Heart left ventricle (tissue), 16 donors: ENCODE data around the gene RBBP5. TPM values are rescaled to one million over a fixed set of nuclear protein-coding genes. Genes with fewer than 3 reads are reported as not detected.
A peak's percentile ranks its signal among the peaks of the same experiment; 100 is the strongest.

ENCODE experiments used
- ATAC-seq, 4 donors: fragments of 200-7000 bp; cut with Tn5 transposase; one replicate each; pipeline ENCODE4 v1.9.1; 2020 to 2022; ENCODE audit warnings: moderate library complexity in 4 of 4, mild to moderate bottlenecking in 3 of 4, moderate number of reproducible peaks in 1 of 4
- DNase-seq, 5 donors: peaks; one replicate each; pipeline ENCODE4 v3.0.0-alpha.2; 2020
- H3K27ac ChIP-seq, 12 donors: fragments of 200-600 bp; sonication (generic) in 4 of 12; one replicate each; pipeline versions ENCODE4 v1.5.0 to v1.8.0; 2016 to 2022; ENCODE audit warnings: mild to moderate bottlenecking in 2 of 12
- H3K27me3 ChIP-seq, 9 donors: fragments of 200-600 bp; sonication (generic) in 2 of 9; one replicate each; pipeline versions ENCODE4 v1.5.1 to v1.8.0; 2016 to 2022; ENCODE audit warnings: mild to moderate bottlenecking in 3 of 9
- H3K36me3 ChIP-seq, 9 donors: fragments of 200-600 bp; sonication (generic) in 2 of 9; one replicate each; pipeline versions ENCODE4 v1.5.0 to v1.8.0; 2018 to 2022; ENCODE audit warnings: mild to moderate bottlenecking in 2 of 9
- H3K4me1 ChIP-seq, 12 donors: fragments of 200-600 bp; sonication (generic) in 4 of 12; one replicate each; pipeline versions ENCODE4 v1.5.0 to v1.8.0; 2016 to 2022; ENCODE audit warnings: mild to moderate bottlenecking in 3 of 12
- H3K4me3 ChIP-seq, 12 donors: fragments of 200-600 bp; sonication (generic) in 4 of 12; one replicate each; pipeline versions ENCODE4 v1.5.0 to v1.8.0; 2017 to 2022; ENCODE audit warnings: mild to moderate bottlenecking in 9 of 12, moderate library complexity in 4 of 12
- H3K9me3 ChIP-seq, 12 donors: fragments of 200-600 bp; sonication (generic) in 4 of 12; one replicate each; pipeline versions ENCODE4 v1.5.0 to v1.8.0; 2016 to 2022; ENCODE audit warnings: mild to moderate bottlenecking in 1 of 12
- CTCF ChIP-seq, 12 donors: fragments of 200-600 bp; sonication (generic) in 4 of 12; IDR thresholded peaks; one replicate each; pipeline versions ENCODE4 v1.5.0 to v1.8.0; 2018 to 2022; ENCODE audit warnings: antibody characterized with exemption in 12 of 12, mild to moderate bottlenecking in 5 of 12
- POLR2A ChIP-seq, 2 donors: fragments of 450-650 bp; IDR thresholded peaks; one replicate each; pipeline ENCODE4 v1.6.1; 2017; ENCODE audit warnings: antibody characterized with exemption in 2 of 2, mild to moderate bottlenecking in 2 of 2, moderate library complexity in 2 of 2
- WGBS, 4 donors: extraction: QIAGEN DNeasy Blood & Tissue Kit in 2 of 4; methylation state at CpG; one replicate each; pipeline versions ENCODE4 v1.1.5 to v1.1.7; 2013 to 2018; 5-methylcytosine and 5-hydroxymethylcytosine counted together
- intact Hi-C, 10 donors: fragments of 100-400 bp; cut with DNase I; formaldehyde crosslinking; loops; one replicate each; pipeline versions ENCODE4 v1.11.1 to v1.14.2; 2022
- polyA plus RNA-seq, 2 donors: library from polyadenylated mRNA; stranded (reverse); fragments of 200-250 nt; gene quantifications; one replicate each; pipeline ENCODE4 v1.2.3, GENCODE V29; 2013
- total RNA-seq, 9 donors: library from RNA; depleted of rRNA in 2 of 9; stranded (reverse); fragments of >200 nt in 2 of 9; fragmentation: NEBNext Ultra II Directional in 3 of 9; extraction: Animal tissue kit (Norgen Biotek cat#: 25700) in 3 of 9; gene quantifications; one replicate each; pipeline versions ENCODE4 v1.1.0 to v1.2.4, GENCODE V29; 2016 to 2023
- donor health status: ischemic (EF 13 %, LVEDD 7.1; RV severe dilation, severe dysfunction).
- donor health status: healthy with polysubstance abuse.
- donor health status: DM: no; HTN: yes; CAD: no.
- donor health status: DM: no; HTN: no; CAD: no.
- donor health status: ischemic (EF 25% LVEDD 6.9; RV normal size, moderate dysfunction).
- donor health status: ischemic (EF 25% LVEDD 5.7; RV mildly dilated, moderate dysfunction).
- donor health status: healthy.
- donor health status: DM: yes; HTN: yes; CAD: no.
- donor health status: ischemic (EF 35%, LVEDD 5.7; RV mildly dilated, moderate dysfunction).
- donor health status: nonischemic (EF 11% LVEDD 7.7; RV severe dilation, severe dysfunction).
- donor health status: DM: yes; HTN: yes; CAD: no.
- donor health status: PGD.
- donor health status: ischemic (EF 29% LVEDD 5.4; RV normal size, mild dysfunction).
- donor health status: nonischemic (EF 23%, LVEDD 6.1; RV moderate dilation, normal function).

RBBP5 gene
- total and polyA plus RNA-seq, 11 donors = 3.8 to 12.1 (median 9.5) TPM

DNA sequence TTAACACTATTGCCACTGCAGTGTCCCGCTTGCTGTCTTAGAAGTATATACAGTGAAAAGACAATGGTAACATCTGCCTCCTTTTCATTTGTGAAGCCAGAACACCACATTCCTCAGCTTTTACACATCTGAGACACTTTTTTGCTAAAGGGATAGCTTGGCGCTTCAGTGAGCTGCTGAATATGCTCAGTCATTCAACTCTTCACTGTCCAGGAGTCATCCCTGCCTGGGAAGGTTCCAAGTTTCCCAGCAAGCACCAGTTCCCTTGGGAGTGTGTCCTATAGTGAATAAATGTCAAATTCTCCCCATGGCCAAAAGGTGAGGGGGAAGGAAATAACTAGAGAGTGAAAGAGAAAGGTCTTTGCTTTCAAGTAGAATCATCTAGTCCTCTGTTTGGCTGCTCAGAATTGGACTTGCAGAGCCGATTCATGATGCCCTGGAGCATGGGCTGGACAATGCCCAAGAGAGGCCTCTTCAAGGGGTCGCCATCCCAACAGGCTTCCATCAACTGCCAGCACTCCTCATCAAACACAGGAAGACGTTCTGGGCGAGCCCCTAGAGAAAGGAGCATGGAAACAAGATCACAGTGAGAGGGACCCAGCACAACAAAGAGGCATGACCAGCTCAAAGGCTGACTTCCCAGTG, 25.5 kb upstream of the RBBP5 start:
- intact Hi-C loops = loop anchor here in 3 of 10 donors (5.0 to 10.0 kb wide), 3 partner anchors 105 to 163 kb away; no protein-coding TSS in a partner anchor
- ATAC-seq (no peak), DNase-seq (peak in 1 of 5 donors; percentile 19)
- no peak overlapping the region for H3K4me3 ChIP-seq
- 76 to 81% (median 77%) methylated on average over 6 of the region's 6 CpGs for WGBS, 4 donors
- peaks cover 0 to 16% (median 4%) of the 10 kb centered on the region in 12 donors for H3K4me1 ChIP-seq
- no peaks in the 10 kb centered on the region for H3K27me3 ChIP-seq
- H3K9me3 ChIP-seq = no peaks in the 10 kb centered on the region
- H3K27ac ChIP-seq = no peak overlapping the region
- TF ChIP-seq POLR2A (IDR thresholded peaks at IDR 0.05) = no peak
- no peak for TF ChIP-seq CTCF (IDR thresholded peaks at IDR 0.05)
- peaks cover 0 to 68% (median 44%) of the 10 kb centered on the region in 9 donors for H3K36me3 ChIP-seq

DNA sequence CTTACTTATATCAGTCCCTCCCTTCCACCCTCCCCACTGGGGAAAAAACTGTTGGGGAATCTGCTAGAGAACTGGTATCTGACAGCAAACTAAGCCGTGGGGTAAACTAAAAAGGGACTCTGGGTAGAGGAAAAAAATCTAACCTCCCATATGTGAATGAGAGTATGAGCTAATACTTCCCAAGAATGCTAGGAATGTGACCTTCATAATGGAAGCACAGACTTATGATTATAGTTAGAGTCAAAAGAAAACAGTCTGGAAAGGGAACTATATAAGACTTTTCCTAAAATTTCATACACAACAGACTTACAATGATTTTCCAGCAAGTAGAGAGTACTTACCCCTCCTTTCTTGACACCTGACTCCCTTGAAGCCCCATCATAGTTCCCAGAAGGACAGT, 23.0 kb upstream of the RBBP5 start:
- intact Hi-C loops = loop anchor here (5.0 to 10.0 kb wide), 6 partner anchors 108 to 167 kb away; no protein-coding TSS in a partner anchor
- DNase-seq = no peak

GRCh38 chr1:205144046-205144720, 22.4 kb upstream of the RBBP5 start:
- peak overlapping the region in 4 of 12 donors; percentile 5 to 35 (median 20) for H3K27ac ChIP-seq
- H3K4me3 ChIP-seq = no peak overlapping the region
- H3K4me1 ChIP-seq = peaks cover 0 to 27% (median 12%) of the 10 kb centered on the region in 12 donors
- 69 to 86% (median 74%) methylated on average over 1 of the region's 1 CpG for WGBS, 4 donors
- intact Hi-C loops = loop anchor here (5.0 to 10.0 kb wide), 6 partner anchors 108 to 167 kb away; no protein-coding TSS in a partner anchor
- TF ChIP-seq CTCF (IDR thresholded peaks at IDR 0.05) = no peak
- no peak for TF ChIP-seq POLR2A (IDR thresholded peaks at IDR 0.05)
- DNase-seq = no peak
- H3K9me3 ChIP-seq = no peaks in the 10 kb centered on the region
- H3K36me3 ChIP-seq = peaks cover 0 to 37% (median 23%) of the 10 kb centered on the region in 9 donors
- no peak for ATAC-seq
- no peaks in the 10 kb centered on the region for H3K27me3 ChIP-seq

More for the DNA sequence above, 23.0 kb upstream of the RBBP5 start:
- Histone ChIP-seq H3K4me1 (peaks cover 0 to 27% (median 12%) of the 10 kb centered on the region in 12 donors), H3K36me3 (peaks cover 0 to 43% (median 24%) of the 10 kb centered on the region in 9 donors), H3K27me3 (no peaks in the 10 kb centered on the region), H3K4me3 (no peak overlapping the region), H3K9me3 (no peaks in the 10 kb centered on the region), H3K27ac (peak overlapping the region in 4 of 12 donors; percentile 5 to 35 (median 20))
- TF ChIP-seq CTCF (IDR thresholded peaks at IDR 0.05) (no peak), POLR2A (IDR thresholded peaks at IDR 0.05) (no peak)
- no peak for ATAC-seq
- 12 to 20% (median 18%) methylated on average over 1 of the region's 1 CpG for WGBS, 4 donors

DNA sequence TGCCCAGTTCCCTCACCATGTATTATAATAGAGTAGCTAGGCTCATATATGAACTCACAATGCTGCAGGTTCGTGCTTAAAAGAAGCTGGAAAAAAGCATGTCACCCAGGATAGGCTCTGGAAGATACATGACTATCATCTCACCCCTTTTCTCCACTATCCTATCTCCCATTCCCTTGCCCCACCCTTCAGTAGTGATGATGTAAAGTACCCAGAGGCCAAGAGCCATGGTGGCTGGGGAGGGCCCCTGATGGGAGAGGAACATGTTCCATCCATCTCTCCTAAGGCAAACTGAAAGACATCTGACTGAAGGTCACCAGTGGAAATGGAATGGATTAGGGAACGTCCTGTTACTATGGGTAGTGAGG, 20.3 kb upstream of the RBBP5 start:
- Histone ChIP-seq H3K36me3 (peaks cover 0 to 16% (median 8%) of the 10 kb centered on the region in 9 donors), H3K4me1 (peaks cover 0 to 27% (median 10%) of the 10 kb centered on the region in 12 donors), H3K27me3 (no peaks in the 10 kb centered on the region), H3K27ac (peak overlapping the region in 1 of 12 donors; percentile 14), H3K4me3 (peak overlapping the region in 2 of 12 donors; percentile 13), H3K9me3 (no peaks in the 10 kb centered on the region)
- peak in 3 of 4 donors; percentile 14 to 30 (median 20) for ATAC-seq
- WGBS, 4 donors = 44 to 55% (median 52%) methylated on average over 2 of the region's 2 CpGs
- no peak for TF ChIP-seq CTCF (IDR thresholded peaks at IDR 0.05)
- TF ChIP-seq POLR2A (IDR thresholded peaks at IDR 0.05) = no peak
- intact Hi-C loops = loop anchor here (2.0 to 10.0 kb wide), 7 partner anchors 110 to 165 kb away; no protein-coding TSS in a partner anchor
- DNase-seq = no peak
